HepG2 (cell line): ENCODE results near the gene ZNF653. TPM values are rescaled to one million over a fixed set of nuclear protein-coding genes. Genes with fewer than 3 reads are reported as not detected.
A peak's percentile ranks its signal among the peaks of the same experiment; 100 is the strongest.

Source experiments
- E2F1 ChIP-seq: sonication (generic); formaldehyde crosslinking; IDR thresholded peaks from 2 replicates; pipeline ENCODE4 v1.5.0; 2020; ENCODE audit warnings: missing genetic modification reagents
- ERF ChIP-seq: IDR thresholded peaks from 2 replicates; pipeline ENCODE4 v1.6.1; 2018; ENCODE audit warnings: missing biosample characterization, missing genetic modification reagents
- ETS1 ChIP-seq: sonication (generic); formaldehyde crosslinking; IDR thresholded peaks from 2 replicates; pipeline ENCODE4 v1.4.0; 2020; ENCODE audit warnings: missing genetic modification reagents
- MXI1 ChIP-seq: IDR thresholded peaks from 3 replicates; pipeline ENCODE4 v1.6.1; 2012; ENCODE audit warnings: low read depth, low read length, inconsistent platforms, borderline replicate concordance
- RXRA ChIP-seq: sonication (generic); formaldehyde crosslinking; IDR thresholded peaks from 2 replicates; pipeline ENCODE4 v1.5.1; 2020; ENCODE audit warnings: missing genetic modification reagents
- SIN3B ChIP-seq: fragments of 150-350 bp; IDR thresholded peaks from 2 replicates; pipeline ENCODE4 v1.6.1; 2014; ENCODE audit warnings: low read length
- TSC22D2 ChIP-seq: sonication (generic); formaldehyde crosslinking; IDR thresholded peaks from 2 replicates; pipeline ENCODE4 v1.5.1; 2020; ENCODE audit warnings: missing genetic modification reagents, mild to moderate bottlenecking, borderline replicate concordance
- ZBTB37 ChIP-seq: sonication (generic); formaldehyde crosslinking; IDR thresholded peaks from 2 replicates; pipeline ENCODE4 v1.4.0; 2020; ENCODE audit warnings: mild to moderate bottlenecking, missing genetic modification reagents
- ZNF318 ChIP-seq: sonication (generic); formaldehyde crosslinking; IDR thresholded peaks from 2 replicates; pipeline ENCODE4 v1.4.0; 2020; ENCODE audit warnings: mild to moderate bottlenecking, missing genetic modification reagents
- ZNF34 ChIP-seq: sonication (generic); formaldehyde crosslinking; IDR thresholded peaks from 2 replicates; pipeline ENCODE4 v1.4.0; 2020; ENCODE audit warnings: mild to moderate bottlenecking, missing genetic modification reagents, borderline replicate concordance
- ZNF558 ChIP-seq: sonication (generic); formaldehyde crosslinking; IDR thresholded peaks from 2 replicates; pipeline ENCODE4 v1.9.0; 2022; ENCODE audit warnings: mild to moderate bottlenecking, missing genetic modification reagents, borderline replicate concordance
- ZNF704 ChIP-seq: sonication (generic); formaldehyde crosslinking; IDR thresholded peaks from 2 replicates; pipeline ENCODE4 v1.8.1; 2023; ENCODE audit warnings: mild to moderate bottlenecking, inconsistent platforms, moderate library complexity, missing genetic modification reagents, borderline replicate concordance
- ZNF816 ChIP-seq: sonication (generic); formaldehyde crosslinking; IDR thresholded peaks from 2 replicates; pipeline ENCODE4 v1.8.0; 2022; ENCODE audit warnings: missing genetic modification reagents, mild to moderate bottlenecking, borderline replicate concordance
- polyA plus RNA-seq, 8 experiments: library from polyadenylated mRNA; depleted of rRNA in 3 of 8; stranded (reverse) in 7 of 8; unstranded in 1 of 8; fragments of >200 nt; fragmentation: Illumina TruSeq in 4 of 8; extraction: Trizol in 4 of 8; gene quantifications; 2 replicates each; pipeline versions ENCODE4 v1.2.1 to v1.2.3, GENCODE V29; 2011 to 2016; ENCODE audit warnings: low read depth in 4 of 8, missing spikeins in 1 of 8, mixed read lengths in 1 of 8; ENCODE audit not compliant: insufficient read depth in 1 of 8
- total RNA-seq, 5 experiments: library from RNA; depleted of rRNA; stranded (reverse); fragments of >200 nt; fragmentation: Illumina TruSeq; extraction: Trizol; gene quantifications; 2 replicates each; pipeline ENCODE4 v1.2.3, GENCODE V29; 2016; ENCODE audit warnings: low read depth in 1 of 5

Gene ZNF653
- total and polyA plus RNA-seq, 2 of the 13 experiments (the other 11 are each of a cell fraction or from before 2014, with no cell fraction given): 4.7 to 7.1 TPM

GRCh38 chr19:11482384-11483050, 23.1 kb downstream of the ZNF653 start (continued):
- TF ChIP-seq ZBTB37 (CRISPR knock-in tag): no peak
- peak; percentile 49; the same call in 1 of the 3 replicates for TF ChIP-seq MXI1
- TF ChIP-seq ZNF318 (CRISPR knock-in tag): 0 out of 2 replicates have a peak, but pooled peaks have one; percentile 33
- peak; percentile 71 for TF ChIP-seq E2F1
- TF ChIP-seq ZNF704 (CRISPR knock-in tag): peak; percentile 51; the same call in 1 of the 2 replicates
- 0 out of 2 replicates have a peak, but pooled peaks have one; percentile 84 for TF ChIP-seq ETS1
- TF ChIP-seq RXRA (CRISPR knock-in tag): peak; percentile 21; the same call in 1 of the 2 replicates
- TF ChIP-seq ZNF816 (CRISPR knock-in tag): no peak
- no peak for TF ChIP-seq ZNF34 (CRISPR knock-in tag)
- peak; percentile 71; the same call in 1 of the 2 replicates for TF ChIP-seq ERF
- peak; percentile 86; the same call in 1 of the 2 replicates for TF ChIP-seq TSC22D2
- peak; percentile 97; the same call in 1 of the 2 replicates for TF ChIP-seq ZNF558 (CRISPR knock-in tag)
- TF ChIP-seq SIN3B: no peak
